PFSK-1 (cell line): ENCODE data around the gene IPO7.

Source experiments
- POLR2AphosphoS5 ChIP-seq: IDR thresholded peaks from 2 replicates; pipeline ENCODE4 v1.6.1; 2012; ENCODE audit warnings: low read depth, mild to moderate bottlenecking, control low read depth, low read length, moderate library complexity
- REST ChIP-seq, 2 experiments: IDR thresholded peaks; 2 replicates each; pipeline versions ENCODE4 v1.6.1 to v1.8.0; 2011 to 2012; ENCODE audit warnings: low read depth in 2 of 2, low read length in 2 of 2, control low read depth in 1 of 2, inconsistent platforms in 1 of 2, mild to moderate bottlenecking in 1 of 2, moderate library complexity in 1 of 2; ENCODE audit not compliant: insufficient read depth in 1 of 2
- SIN3A ChIP-seq: IDR thresholded peaks from 2 replicates; pipeline ENCODE4 v1.6.1; 2012; ENCODE audit warnings: mild to moderate bottlenecking, low read length, moderate library complexity, borderline replicate concordance; ENCODE audit not compliant: insufficient read depth
- TAF1 ChIP-seq: IDR thresholded peaks from 2 replicates; pipeline ENCODE4 v1.6.1; 2012; ENCODE audit warnings: low read length, control low read depth, borderline replicate concordance; ENCODE audit not compliant: insufficient read depth

DNA sequence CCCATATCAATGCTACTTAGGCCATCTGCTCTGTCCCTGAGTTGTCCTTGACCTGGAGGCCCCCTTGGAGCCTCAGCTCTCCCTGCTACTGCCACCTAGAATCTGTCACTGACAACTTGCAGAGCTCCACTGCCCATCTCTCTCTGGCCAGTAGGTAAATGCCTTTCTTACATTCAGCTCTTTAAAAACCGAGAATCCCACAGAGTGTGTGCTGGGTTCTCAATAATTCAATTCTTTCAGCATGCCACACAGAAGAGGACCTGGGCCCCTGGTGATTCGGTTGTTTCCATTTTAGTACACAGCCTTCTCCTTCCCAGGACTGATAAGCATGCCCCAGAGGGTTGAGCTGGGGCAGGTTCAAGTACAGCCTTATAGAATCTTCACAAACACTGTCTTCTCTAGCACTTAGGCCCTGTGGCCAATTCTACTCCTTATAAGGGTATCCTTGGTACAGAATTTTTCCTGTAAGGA is 22.0 kb upstream of the IPO7 start:
- TF ChIP-seq POLR2AphosphoS5, result no peak
- no peak for TF ChIP-seq REST (IDR thresholded peaks at IDR 0.05; ENCODE audit: insufficient read depth in 1 of 2, low read depth in 2 of 2, low read length in 2 of 2)
- TF ChIP-seq TAF1, result no peak
- TF ChIP-seq SIN3A, result no peak
